Cerebellar cortex (tissue), 1 donor: ENCODE data around the gene ADGRL1.

Experiments used
- DNase-seq: peaks from one replicate; pipeline ENCODE4 v3.0.0-alpha.2; 2015; ENCODE audit warnings: low spot score

Gene ADGRL1

GRCh38 chr19:14138576-14139265 is 67.2 kb downstream of the ADGRL1 start:
- no peak for DNase-seq

GRCh38 chr19:14136509-14137281 is 69.3 kb downstream of the ADGRL1 start, which contains the start of gene ASF1B:
ASF1B (minus strand) TSS chr19:14136589; CDS start chr19:14136456, 133 bp downstream.
- peak; percentile 100 for DNase-seq

GRCh38 chr19:14135985-14136508 is 69.9 kb downstream of the ADGRL1 start:
- no peak for DNase-seq

- no peak for DNase-seq
Observed at GRCh38 chr19:14135355-14135754, 70.6 kb downstream of the ADGRL1 start.

- DNase-seq, result no peak
Observed at GRCh38 chr19:14127929-14128509, 78.0 kb downstream of the ADGRL1 start.

- DNase-seq, result no peak
Observed at GRCh38 chr19:14127176-14127575, 78.8 kb downstream of the ADGRL1 start.

- no peak for DNase-seq
Observed at GRCh38 chr19:14122924-14123323, 83.0 kb downstream of the ADGRL1 start.

- DNase-seq, result no peak
Observed at GRCh38 chr19:14120497-14120780, 85.5 kb downstream of the ADGRL1 start.

- DNase-seq, result no peak
Observed at GRCh38 chr19:14119644-14120496, 86.1 kb downstream of the ADGRL1 start.

GRCh38 chr19:14119146-14119545 is 86.8 kb downstream of the ADGRL1 start:
- no peak for DNase-seq

- DNase-seq, result peak; percentile 63
Observed at GRCh38 chr19:14118165-14119051, 87.6 kb downstream of the ADGRL1 start.

- DNase-seq, result peak; percentile 98
Observed at GRCh38 chr19:14117668-14118164, 88.3 kb downstream of the ADGRL1 start, which contains the start of gene PRKACA. PRKACA (minus strand) TSS chr19:14117762; CDS start chr19:14117547, 215 bp downstream.

GRCh38 chr19:14116918-14117578 is 88.9 kb downstream of the ADGRL1 start:
- no peak for DNase-seq

- no peak for DNase-seq
Observed at GRCh38 chr19:14116525-14116917, 89.4 kb downstream of the ADGRL1 start.

- DNase-seq, result no peak
Observed at GRCh38 chr19:14115756-14116155, 90.2 kb downstream of the ADGRL1 start.

- DNase-seq, result no peak
Observed at GRCh38 chr19:14114854-14115253, 91.1 kb downstream of the ADGRL1 start.

- no peak for DNase-seq
Observed at GRCh38 chr19:14114439-14114838, 91.5 kb downstream of the ADGRL1 start.

GRCh38 chr19:14113762-14114414 is 92.1 kb downstream of the ADGRL1 start:
- no peak for DNase-seq

- DNase-seq, result no peak
Observed at GRCh38 chr19:14112809-14113385, 93.1 kb downstream of the ADGRL1 start.
